ENCODE data around the gene PGD. TPM values are rescaled to one million over a fixed set of nuclear protein-coding genes. Genes with fewer than 3 reads are reported as not detected.

PGD gene
- total RNA-seq, 3 donors from 2014 or later (not counting 1 experiment from before 2014, with no cell fraction given) = 35.8 to 113 (median 39.8) TPM

DNA sequence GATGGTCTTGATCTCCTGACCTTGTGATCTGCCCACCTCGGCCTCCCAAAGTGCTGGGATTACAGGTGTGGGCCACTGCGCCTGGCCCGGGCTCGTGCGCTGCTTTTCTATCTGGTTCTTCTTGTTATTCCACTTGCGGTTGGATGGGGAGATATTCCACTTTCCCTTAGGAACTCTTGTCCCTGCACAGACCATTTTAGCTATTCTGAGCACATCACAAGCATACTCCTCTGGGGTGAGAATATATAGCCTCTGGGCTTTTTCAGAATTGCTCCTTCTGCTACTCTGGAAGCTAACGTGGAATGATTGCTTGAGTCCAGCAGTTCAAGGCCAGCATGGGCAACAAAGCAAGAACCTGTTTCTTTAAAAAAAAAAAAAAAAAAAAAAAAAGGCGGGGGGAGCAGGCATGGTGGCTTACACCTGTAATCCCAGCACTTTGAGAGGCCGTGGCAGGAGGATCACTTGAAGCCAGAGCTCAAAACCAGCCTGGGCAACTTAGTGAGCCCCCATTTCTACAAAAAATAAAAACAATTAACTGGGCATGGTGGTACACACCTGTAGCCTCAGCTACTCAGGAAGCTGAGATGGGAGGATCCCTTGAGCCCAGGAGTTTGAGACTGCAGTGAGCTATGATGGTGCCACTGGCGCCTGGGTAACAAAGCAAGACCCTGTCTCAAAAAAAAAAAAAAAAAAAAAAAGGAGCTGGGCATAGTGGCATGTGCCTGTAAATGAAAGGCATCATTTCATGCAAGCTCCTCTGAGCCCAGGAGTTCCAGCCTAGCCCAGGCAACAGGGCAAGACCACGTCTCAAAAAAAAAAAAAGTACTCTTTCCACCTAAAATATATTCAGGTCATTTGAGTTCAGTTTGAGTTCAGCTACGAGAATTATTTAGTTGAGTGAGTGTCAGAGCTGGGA is 11.8 kb upstream of the PGD start:
- Histone ChIP-seq H3K4me1 (ENCODE audit: control insufficient read depth, insufficient read depth, low read length) (no peaks in the 10 kb centered on the region), H3K36me3 (ENCODE audit: control insufficient read depth, insufficient read depth, low read length) (no peaks in the 10 kb centered on the region), H3K4me3 (ENCODE audit: low read length) (no peak overlapping the region), H3K9me3 (ENCODE audit: control insufficient read depth, insufficient read depth, low read length) (no peaks in the 10 kb centered on the region), H3K27ac (ENCODE audit: low read length) (no peak overlapping the region), H3K27me3 (ENCODE audit: control insufficient read depth, insufficient read depth, low read length) (no peaks in the 10 kb centered on the region)
- TF ChIP-seq, protein P1, sequence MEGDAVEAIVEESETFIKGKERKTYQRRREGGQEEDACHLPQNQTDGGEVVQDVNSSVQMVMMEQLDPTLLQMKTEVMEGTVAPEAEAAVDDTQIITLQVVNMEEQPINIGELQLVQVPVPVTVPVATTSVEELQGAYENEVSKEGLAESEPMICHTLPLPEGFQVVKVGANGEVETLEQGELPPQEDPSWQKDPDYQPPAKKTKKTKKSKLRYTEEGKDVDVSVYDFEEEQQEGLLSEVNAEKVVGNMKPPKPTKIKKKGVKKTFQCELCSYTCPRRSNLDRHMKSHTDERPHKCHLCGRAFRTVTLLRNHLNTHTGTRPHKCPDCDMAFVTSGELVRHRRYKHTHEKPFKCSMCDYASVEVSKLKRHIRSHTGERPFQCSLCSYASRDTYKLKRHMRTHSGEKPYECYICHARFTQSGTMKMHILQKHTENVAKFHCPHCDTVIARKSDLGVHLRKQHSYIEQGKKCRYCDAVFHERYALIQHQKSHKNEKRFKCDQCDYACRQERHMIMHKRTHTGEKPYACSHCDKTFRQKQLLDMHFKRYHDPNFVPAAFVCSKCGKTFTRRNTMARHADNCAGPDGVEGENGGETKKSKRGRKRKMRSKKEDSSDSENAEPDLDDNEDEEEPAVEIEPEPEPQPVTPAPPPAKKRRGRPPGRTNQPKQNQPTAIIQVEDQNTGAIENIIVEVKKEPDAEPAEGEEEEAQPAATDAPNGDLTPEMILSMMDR (IDR thresholded peaks at IDR 0.05) = no peak
- Mint-ChIP-seq H3K9me3 (no peaks in the 10 kb centered on the region), H3K4me3 (no peak overlapping the region), H3K4me1 (no peaks in the 10 kb centered on the region), H3K27ac (no peak overlapping the region), H3K36me3 (no peaks in the 10 kb centered on the region), H3K27me3 (ENCODE audit: low read depth in 2 of 2) (no peaks in the 10 kb centered on the region)
- 87% methylated on average over 11 of the region's 12 CpGs for WGBS (ENCODE audit: insufficient coverage)
- ATAC-seq (no peak), DNase-seq (no peak)
- intact Hi-C loops (cut with micrococcal nuclease) = no loop called here

DNA sequence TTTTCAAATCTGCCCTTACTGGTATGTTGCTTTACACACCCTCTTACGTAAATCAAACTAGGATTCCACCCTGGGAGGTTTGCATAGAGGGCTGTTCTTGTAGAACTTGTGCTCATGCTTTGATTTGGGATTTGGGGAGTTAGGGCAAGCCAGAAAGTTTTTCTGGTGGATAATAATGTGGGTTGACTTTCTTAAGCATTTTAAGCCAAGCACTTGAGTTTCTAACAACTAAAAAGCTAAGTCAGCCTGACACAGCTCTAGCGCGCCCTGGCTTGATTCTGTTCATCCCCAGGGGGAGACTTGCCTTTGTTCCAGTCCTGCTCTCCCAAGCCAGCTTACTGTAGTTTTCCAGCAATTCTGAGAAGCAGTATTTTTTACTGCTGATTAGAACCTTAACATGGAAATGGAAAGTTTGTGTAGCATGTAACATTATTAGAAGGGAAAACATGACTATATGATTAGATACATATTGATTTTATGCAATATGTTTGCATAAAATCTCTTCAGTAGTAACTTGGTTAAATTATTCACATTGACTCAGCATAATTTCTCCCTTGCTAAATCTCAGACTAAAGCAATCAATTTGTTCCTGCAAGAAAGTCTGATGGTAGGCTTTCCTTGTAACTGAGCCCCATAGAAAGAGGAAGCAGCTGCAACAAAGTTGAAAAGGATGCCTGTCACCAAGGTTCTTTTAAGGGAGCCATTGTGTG is 11.0 kb upstream of the PGD start:
- Mint-ChIP-seq H3K27ac (no peak overlapping the region), H3K36me3 (no peaks in the 10 kb centered on the region), H3K27me3 (ENCODE audit: low read depth in 2 of 2) (no peaks in the 10 kb centered on the region), H3K4me3 (no peak overlapping the region), H3K9me3 (no peaks in the 10 kb centered on the region), H3K4me1 (no peaks in the 10 kb centered on the region)
- H3K9me3 ChIP-seq (ENCODE audit: control insufficient read depth, insufficient read depth, low read length) = no peaks in the 10 kb centered on the region
- WGBS (ENCODE audit: insufficient coverage) = 69% methylated on average over 3 of the region's 3 CpGs
- H3K36me3 ChIP-seq (ENCODE audit: control insufficient read depth, insufficient read depth, low read length) = no peaks in the 10 kb centered on the region
- DNase-seq = peak in 1 of 2 donors; percentile 9
- TF ChIP-seq, protein P1 (IDR thresholded peaks at IDR 0.05) = no peak
- no peaks in the 10 kb centered on the region for H3K27me3 ChIP-seq (ENCODE audit: control insufficient read depth, insufficient read depth, low read length)
- intact Hi-C loops (cut with micrococcal nuclease) = no loop called here
- peak in 1 of 3 donors; percentile 66 for ATAC-seq
- no peaks in the 10 kb centered on the region for H3K4me1 ChIP-seq (ENCODE audit: control insufficient read depth, insufficient read depth, low read length)
- no peak overlapping the region for H3K4me3 ChIP-seq (ENCODE audit: low read length)
- H3K27ac ChIP-seq (ENCODE audit: low read length) = no peak overlapping the region

DNA sequence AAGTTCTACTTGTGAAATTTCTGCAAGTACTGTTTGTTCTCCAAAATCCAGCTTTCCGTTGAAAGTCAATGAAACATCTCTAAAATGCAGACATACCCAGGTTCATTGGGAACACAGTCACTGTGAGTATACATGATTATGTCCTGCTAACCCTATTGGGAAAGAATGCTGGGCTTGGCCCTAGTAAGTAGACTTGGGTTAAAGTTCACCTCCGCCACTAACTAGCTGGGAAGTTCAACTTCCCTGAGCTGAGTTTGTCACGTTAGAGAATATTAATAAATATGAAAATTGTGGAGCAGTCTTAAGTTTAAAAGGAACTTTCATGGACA is 10.5 kb upstream of the PGD start:
- no peaks in the 10 kb centered on the region for H3K4me1 ChIP-seq (ENCODE audit: control insufficient read depth, insufficient read depth, low read length)
- no peak overlapping the region for H3K27ac ChIP-seq (ENCODE audit: low read length)
- Mint-ChIP-seq H3K27me3 (ENCODE audit: low read depth in 2 of 2) (no peaks in the 10 kb centered on the region), H3K9me3 (no peaks in the 10 kb centered on the region), H3K4me3 (no peak overlapping the region), H3K4me1 (no peaks in the 10 kb centered on the region), H3K27ac (no peak overlapping the region), H3K36me3 (no peaks in the 10 kb centered on the region)
- no peaks in the 10 kb centered on the region for H3K9me3 ChIP-seq (ENCODE audit: control insufficient read depth, insufficient read depth, low read length)
- no peaks in the 10 kb centered on the region for H3K36me3 ChIP-seq (ENCODE audit: control insufficient read depth, insufficient read depth, low read length)
- H3K4me3 ChIP-seq (ENCODE audit: low read length) = no peak overlapping the region
- no peaks in the 10 kb centered on the region for H3K27me3 ChIP-seq (ENCODE audit: control insufficient read depth, insufficient read depth, low read length)
- no peak for DNase-seq
- ATAC-seq = no peak
- intact Hi-C loops (cut with micrococcal nuclease) = no loop called here
- TF ChIP-seq, protein P1 (IDR thresholded peaks at IDR 0.05) = no peak
- 54% methylated on average over 3 of the region's 3 CpGs for WGBS (ENCODE audit: insufficient coverage)
